Activated CD4-positive, alpha-beta T cell treated with anti-CD3 and anti-CD28 coated beads for 4 hours (primary cell): ENCODE measurements around the gene SCG3.

Experiments
- DNase-seq, 2 donors: peaks; one replicate each; pipeline ENCODE4 v3.0.0-alpha.2; 2020

The SCG3 gene

DNA sequence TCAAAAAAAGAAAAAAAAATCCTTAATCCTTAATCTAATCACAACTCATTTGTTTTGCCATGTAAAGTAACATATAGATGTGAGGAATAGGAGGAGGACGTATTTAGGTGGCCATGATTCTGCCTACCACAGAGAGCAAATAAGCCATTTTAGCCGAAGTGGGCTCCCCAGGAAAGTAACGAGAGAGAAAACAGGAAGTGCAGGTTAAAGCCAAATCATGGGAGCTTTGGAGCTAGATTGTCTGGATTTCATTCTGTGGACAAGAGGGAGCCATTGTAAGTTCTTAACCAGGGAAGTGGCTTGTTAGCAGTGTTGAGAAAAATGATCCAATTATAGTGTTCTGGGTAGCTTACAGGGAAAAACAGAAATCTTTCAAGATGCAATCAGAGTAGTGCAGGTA, 79.5 kb downstream of the SCG3 start:
- no peak for DNase-seq

- no peak for DNase-seq
Observed at GRCh38 chr15:51765751-51766150, 84.4 kb downstream of the SCG3 start.

GRCh38 chr15:51766341-51766740, 85.0 kb downstream of the SCG3 start:
- no peak for DNase-seq

DNA sequence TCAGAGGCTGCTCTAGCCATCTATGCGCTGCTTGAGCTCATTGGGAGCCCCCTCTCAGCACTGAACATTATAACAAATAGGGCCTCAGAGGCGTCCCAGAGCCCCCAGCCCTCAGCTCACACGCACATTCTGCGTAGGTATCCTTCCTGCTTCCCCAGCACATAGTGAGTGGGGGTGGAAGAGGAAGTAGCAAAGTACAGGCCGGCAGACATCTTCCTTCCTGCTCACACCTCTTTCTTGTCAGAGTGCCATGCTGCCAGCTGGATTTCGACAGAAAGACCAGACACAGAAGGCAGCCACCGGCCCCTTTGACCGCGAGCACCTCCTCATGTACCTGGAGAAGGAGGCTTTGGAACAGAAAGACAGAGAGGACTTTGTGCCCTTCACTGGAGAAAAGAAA, 86.7 kb downstream of the SCG3 start:
- no peak for DNase-seq
